ENCODE data around the gene ANKRD35. TPM values are rescaled to one million over a fixed set of nuclear protein-coding genes. Genes with fewer than 3 reads are reported as not detected.

ANKRD35 gene
- total and polyA plus RNA-seq, 9 of the 15 experiments (the other 6 are each of a cell fraction or from before 2014, with no cell fraction given): 0.07 to 0.14 (median 0.07) TPM; not detected in 5

- peak in 1 of 2 experiments; percentile 89; a peak in 2 of 4 replicates for TF ChIP-seq HDAC1 (IDR thresholded peaks at IDR 0.05)
- TF ChIP-seq GTF2B (IDR thresholded peaks at IDR 0.05; ENCODE audit: extremely low read depth, insufficient read length): no peak
- no peak for TF ChIP-seq SNRNP70 (optimal IDR thresholded peaks at IDR 0.05; ENCODE audit: low read depth, low read length)
- no peak for TF ChIP-seq MXI1 (IDR thresholded peaks at IDR 0.05; ENCODE audit: low read depth, low read length)
- TF ChIP-seq MECOM (CRISPR knock-in tag; IDR thresholded peaks at IDR 0.05): no peak
- TF ChIP-seq NFATC3 (IDR thresholded peaks at IDR 0.05): no peak
- peak in 1 of 2 experiments; percentile 82; a peak in 1 of 4 replicates for TF ChIP-seq SIN3A (IDR thresholded peaks at IDR 0.05; ENCODE audit: borderline replicate concordance in 2 of 2, control insufficient read depth in 1 of 2, low read depth in 2 of 2, low read length in 2 of 2)
- peak; percentile 59 for TF ChIP-seq TBP (optimal IDR thresholded peaks at IDR 0.05; ENCODE audit: low read depth, low read length)
- no peak for TF ChIP-seq CEBPZ (IDR thresholded peaks at IDR 0.05; ENCODE audit: borderline replicate concordance, low read depth, low read length)
- peak in 1 of 2 experiments; percentile 11; a peak in 1 of 3 replicates for TF ChIP-seq CBX3 (IDR thresholded peaks at IDR 0.05; ENCODE audit: borderline replicate concordance in 1 of 2, low read length in 2 of 2)
- TF ChIP-seq RCOR1 (IDR thresholded peaks at IDR 0.05; ENCODE audit: borderline replicate concordance in 1 of 2, low read depth in 2 of 2, low read length in 2 of 2): no peak
- peak; percentile 87 for TF ChIP-seq ELF2 (CRISPR knock-in tag; IDR thresholded peaks at IDR 0.05)
- no peak for TF ChIP-seq ARID3B (CRISPR knock-in tag; IDR thresholded peaks at IDR 0.05; ENCODE audit: borderline replicate concordance)
- TF ChIP-seq ARHGAP35 (IDR thresholded peaks at IDR 0.05; ENCODE audit: partially characterized antibody): no peak
- TF ChIP-seq SMARCE1 (IDR thresholded peaks at IDR 0.05): 0 out of 2 replicates have a peak, but pooled peaks have one; percentile 10
- TF ChIP-seq RNF2 (IDR thresholded peaks at IDR 0.05): peak; percentile 73
- TF ChIP-seq MTA3 (IDR thresholded peaks at IDR 0.05; ENCODE audit: borderline replicate concordance): peak; percentile 83; the same call in 1 of the 2 replicates
- TF ChIP-seq, protein P1, sequence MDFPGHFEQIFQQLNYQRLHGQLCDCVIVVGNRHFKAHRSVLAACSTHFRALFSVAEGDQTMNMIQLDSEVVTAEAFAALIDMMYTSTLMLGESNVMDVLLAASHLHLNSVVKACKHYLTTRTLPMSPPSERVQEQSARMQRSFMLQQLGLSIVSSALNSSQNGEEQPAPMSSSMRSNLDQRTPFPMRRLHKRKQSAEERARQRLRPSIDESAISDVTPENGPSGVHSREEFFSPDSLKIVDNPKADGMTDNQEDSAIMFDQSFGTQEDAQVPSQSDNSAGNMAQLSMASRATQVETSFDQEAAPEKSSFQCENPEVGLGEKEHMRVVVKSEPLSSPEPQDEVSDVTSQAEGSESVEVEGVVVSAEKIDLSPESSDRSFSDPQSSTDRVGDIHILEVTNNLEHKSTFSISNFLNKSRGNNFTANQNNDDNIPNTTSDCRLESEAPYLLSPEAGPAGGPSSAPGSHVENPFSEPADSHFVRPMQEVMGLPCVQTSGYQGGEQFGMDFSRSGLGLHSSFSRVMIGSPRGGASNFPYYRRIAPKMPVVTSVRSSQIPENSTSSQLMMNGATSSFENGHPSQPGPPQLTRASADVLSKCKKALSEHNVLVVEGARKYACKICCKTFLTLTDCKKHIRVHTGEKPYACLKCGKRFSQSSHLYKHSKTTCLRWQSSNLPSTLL (IDR thresholded peaks at IDR 0.05): no peak
- TF ChIP-seq BCL6 (CRISPR knock-in tag; IDR thresholded peaks at IDR 0.05): no peak
Observed at GRCh38 chr1:145823565-145824498, 61.8 kb downstream of the ANKRD35 start, which contains the start of the genes POLR3C and RNF115 (continued).
